HG02642 (cell line): Measurements from ENCODE around the gene COX20.

ENCODE experiments used
- ATAC-seq: cut with Tn5 transposase; IDR thresholded peaks from one replicate; pipeline ENCODE4 v1.9.1; 2021; ENCODE audit warnings: mild to moderate bottlenecking; ENCODE audit not compliant: unreplicated experiment, poor library complexity

Gene COX20

GRCh38 chr1:244850099-244850852 is 14.8 kb downstream of the COX20 start:
- no peak for ATAC-seq

DNA sequence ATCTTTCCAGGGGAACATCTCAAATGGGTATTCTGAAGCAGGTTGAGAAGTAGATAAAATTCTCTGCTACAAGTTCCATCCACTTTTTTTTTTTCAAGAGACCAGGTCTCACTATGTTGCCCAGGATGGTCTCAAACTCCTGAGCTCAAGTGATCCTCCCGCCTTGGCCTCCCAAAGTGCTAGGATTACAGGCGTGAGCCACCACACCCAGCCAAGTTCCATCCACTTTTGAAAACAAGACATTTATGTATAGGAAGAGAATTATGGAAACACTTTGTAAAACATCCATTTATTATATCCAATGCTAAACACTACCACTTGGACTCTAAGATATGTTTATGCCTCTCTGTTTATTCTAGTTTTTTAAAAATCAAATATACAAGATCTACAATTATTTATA is 15.4 kb downstream of the COX20 start:
- ATAC-seq, result no peak

DNA sequence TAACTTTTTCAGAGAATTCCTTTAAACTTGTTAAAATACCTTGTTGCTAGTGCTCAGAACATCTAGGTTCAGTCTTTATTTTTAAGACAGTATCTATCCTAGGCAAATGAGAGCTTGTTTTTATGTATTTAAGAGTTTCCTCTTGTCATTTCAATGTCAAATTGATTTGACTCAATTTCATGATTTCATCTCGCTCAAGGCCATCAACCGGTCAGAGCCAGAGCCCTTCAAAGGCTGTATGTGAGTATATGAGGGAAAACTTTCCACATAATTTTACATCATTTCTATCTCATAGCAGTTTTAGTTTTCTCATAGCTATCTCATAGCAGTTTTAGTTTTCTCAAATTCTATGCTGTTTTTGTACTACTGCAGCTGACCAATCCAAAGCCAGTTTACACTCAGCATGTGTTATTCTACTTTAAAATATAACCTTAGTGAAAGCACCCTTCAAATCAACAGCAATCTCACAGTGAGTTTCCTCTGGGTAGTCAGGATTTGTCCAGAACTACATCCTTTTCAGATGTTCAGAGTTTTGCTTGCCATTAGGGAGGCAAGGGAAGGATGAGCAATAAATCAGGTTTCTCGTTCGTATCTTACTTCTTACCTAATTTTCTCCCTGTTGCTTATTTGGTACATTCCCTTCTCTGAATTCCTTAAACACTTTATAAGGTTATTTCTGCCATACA is 16.2 kb downstream of the COX20 start:
- no peak for ATAC-seq

- no peak for ATAC-seq
Observed at GRCh38 chr1:244852694-244853093, 17.2 kb downstream of the COX20 start.

- no peak for ATAC-seq
Observed at GRCh38 chr1:244854166-244854565, 18.7 kb downstream of the COX20 start.

DNA sequence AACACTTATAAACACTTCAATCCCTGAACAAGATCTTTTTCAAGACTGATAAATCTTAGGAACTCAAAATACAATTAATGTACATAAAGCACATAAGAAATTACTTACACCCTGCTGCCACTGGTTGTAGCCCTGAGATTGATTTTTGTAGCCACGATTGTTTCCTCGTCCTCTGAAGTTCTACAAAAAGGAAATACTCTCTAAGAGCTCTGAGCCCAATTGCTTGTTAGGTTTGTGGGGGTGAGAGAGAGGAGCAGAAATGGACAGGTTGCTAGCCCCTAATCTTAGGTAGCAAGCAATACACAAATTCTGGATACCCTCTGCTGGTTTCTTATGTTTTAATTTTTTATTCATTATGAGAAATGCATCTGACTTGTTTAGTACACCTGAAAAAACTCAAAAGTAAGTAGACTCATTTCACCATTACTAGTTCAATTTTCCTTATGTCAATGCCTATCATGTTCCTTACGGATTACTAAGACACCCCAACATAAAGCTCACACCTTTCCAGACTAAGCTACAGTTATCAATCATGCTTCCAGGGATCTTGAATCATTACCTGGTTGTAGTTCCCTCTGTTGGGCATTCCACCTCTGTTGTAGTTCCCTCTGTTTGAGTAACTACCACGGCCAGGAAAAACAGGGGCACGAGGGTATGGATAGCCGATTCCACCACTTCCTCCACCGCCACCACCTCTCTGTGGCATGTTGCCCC is 19.6 kb downstream of the COX20 start:
- no peak for ATAC-seq

DNA sequence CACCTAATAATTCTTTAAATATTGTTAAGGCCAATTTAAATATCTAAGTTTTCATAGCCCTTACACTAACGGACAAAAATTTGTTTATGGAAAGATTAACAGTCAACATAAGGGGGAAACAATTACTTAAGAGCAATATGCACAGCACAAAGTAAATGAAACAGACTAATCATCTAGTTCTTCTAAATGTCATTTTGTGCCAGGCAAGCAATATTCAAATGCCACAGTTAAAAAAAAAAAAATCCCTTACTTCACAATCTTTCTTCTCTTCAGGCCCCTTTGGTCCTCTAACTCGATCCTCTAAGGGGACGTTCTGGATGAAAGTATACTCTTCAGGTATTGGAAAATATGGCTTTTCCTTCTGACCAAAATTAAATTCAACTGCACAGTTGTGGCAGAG is 22.3 kb downstream of the COX20 start:
- ATAC-seq, result no peak

GRCh38 chr1:244858357-244858756 is 22.9 kb downstream of the COX20 start:
- no peak for ATAC-seq

GRCh38 chr1:244860078-244860477 is 24.6 kb downstream of the COX20 start:
- ATAC-seq, result no peak

- no peak for ATAC-seq
Observed at GRCh38 chr1:244860914-244861610, 25.6 kb downstream of the COX20 start.

DNA sequence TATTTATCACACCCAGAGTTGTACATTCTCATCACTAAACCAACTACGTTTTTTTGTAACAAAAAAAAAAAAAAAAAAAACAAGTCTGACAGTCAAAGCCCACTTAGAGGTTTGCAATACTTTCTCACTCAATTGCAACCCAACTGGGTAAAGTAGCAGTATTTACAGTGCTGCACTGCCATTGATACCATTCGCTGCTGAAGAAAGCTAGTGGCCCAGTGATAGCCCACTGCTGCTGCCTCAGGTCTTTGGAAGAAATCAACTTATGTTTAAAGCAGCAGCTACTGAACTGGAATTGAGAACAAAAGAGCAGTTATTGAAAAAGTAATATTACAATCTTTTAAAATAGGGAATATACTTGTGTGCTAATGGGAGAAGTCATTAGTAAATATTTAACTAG is 26.2 kb downstream of the COX20 start:
- no peak for ATAC-seq

DNA sequence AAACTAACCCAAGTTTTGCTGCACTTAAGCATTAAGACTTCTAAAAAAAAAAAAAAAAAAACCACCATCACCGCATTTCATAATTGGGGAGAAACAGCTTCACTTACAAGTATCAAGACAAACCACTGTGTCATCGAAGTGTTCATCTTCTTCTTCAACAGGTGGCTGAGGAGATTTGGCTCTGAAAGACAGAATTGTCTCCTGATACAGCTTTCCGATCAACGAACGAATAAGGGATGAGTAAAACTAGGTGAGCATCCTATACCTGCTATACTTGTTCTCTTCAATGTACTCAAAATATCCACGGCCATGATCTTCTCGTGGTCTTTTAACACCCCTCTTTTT is 26.9 kb downstream of the COX20 start:
- ATAC-seq, result no peak

DNA sequence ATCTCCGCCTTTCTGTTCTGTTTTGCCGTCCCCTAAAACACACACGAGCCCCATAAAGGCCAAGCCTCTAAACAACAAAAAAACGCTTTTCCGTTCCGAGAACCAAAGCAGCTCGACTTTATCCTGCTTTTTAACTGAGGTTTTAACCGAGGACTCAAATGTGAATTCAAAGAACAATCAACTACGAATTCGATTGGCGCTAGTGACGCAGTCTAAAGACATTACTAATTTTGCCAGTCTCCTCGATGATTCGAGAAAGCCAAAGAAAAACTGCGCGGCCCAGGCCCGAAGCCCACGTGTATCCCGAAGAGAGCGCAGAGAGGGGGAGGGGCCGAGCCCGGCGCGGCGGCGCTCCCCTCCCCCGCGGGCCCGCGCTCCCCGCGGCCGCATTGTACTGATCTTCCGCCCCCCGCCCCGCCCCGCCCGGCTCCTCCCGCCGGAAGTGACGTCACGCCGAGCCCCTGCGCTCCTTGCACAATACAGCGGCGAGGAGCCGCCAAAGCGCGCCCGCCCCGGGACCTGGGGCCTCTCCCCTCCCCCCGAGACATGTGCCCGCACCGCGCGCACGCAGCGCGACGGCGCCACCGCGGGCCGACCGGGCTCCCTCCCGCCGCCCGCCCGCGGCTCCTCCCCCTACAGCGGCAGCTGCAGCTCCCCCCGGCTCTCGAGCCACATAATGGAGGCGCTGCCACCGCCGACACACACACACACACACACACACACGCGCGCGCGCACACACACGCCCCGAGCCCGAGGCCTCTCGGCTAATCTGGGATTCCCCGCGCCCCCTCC is 27.4 kb downstream of the COX20 start:
- peak; percentile 66 for ATAC-seq

- peak; percentile 14 for ATAC-seq
Observed at GRCh38 chr1:244863491-244864252, 28.2 kb downstream of the COX20 start.

- peak; percentile 70 for ATAC-seq
Observed at GRCh38 chr1:244864253-244865027, 29.0 kb downstream of the COX20 start, which contains the start of gene HNRNPU. TSS of gene HNRNPU (minus strand) at chr1:244864543. CDS start at chr1:244864307, 236 bp downstream.

DNA sequence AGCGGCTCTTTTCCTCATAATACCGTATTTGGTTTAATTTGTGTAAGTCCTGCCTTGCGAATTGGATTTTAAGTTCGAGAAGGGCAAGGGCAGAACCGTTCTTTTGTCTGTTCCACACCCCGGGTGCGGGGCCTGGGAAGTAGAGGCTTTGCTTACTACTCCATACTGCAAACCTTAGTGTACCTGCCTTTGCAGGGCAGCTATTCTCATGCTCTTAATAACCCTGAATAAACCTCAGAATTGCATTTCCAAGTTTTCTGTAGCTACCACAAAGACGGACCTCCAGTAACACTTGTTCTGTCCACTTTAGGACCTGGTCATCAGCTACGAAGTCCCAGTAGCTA is 29.5 kb downstream of the COX20 start:
- no peak for ATAC-seq

DNA sequence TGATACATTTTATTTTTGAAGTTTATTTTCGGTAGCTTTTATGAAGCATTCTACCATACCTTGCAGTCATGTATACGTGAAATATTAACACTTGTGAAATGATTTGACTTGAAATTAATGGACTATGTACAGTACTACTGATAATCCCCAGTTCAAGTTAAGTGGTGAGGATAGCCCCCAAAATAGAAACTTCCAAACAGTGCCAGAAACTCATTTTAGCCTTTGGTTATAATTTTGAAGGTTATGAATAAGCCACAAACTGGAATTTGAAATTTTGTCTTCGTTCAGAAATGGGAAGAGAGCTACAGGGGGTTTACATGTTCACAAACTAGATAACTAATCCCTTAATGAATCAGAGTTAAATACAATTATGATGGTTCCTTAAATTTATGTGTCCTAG is 30.4 kb downstream of the COX20 start:
- ATAC-seq, result no peak

DNA sequence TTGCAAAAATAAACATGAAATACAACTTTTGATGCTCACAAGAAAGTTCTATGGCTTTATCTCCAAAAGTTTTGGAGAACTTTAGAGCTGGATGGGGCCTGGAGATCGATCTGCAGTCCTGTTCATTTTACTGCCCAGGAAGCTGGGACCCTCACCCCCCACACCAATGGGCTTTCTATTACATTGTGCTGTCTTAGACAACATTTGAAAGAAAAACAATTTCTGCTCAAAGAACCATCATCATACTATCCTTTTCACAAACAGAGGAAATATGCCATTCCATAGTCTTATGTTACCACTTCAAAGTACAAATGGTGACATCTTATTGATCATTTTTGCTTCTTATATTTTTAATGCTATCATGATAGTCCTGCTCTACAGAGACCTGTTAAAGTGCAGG is 30.9 kb downstream of the COX20 start:
- ATAC-seq, result no peak
